GM19372 (cell line): Measurements from ENCODE around the gene HEXB.
A peak's percentile ranks its signal among the peaks of the same experiment; 100 is the strongest.

Source experiments
- ATAC-seq: cut with Tn5 transposase; IDR thresholded peaks from one replicate; pipeline ENCODE4 v1.9.1; 2021; ENCODE audit warnings: mild to moderate bottlenecking, low read depth, moderate library complexity; ENCODE audit not compliant: unreplicated experiment

HEXB gene

GRCh38 chr5:74684900-74685851 is at the start of gene HEXB:
TSS of gene HEXB (plus strand) at chr5:74685233. CDS start at chr5:74685261, 28 bp downstream.
- peak; percentile 87 for ATAC-seq

GRCh38 chr5:74636149-74636548 is 48.9 kb upstream of the HEXB start:
- ATAC-seq: no peak

GRCh38 chr5:74636552-74636951 is 48.5 kb upstream of the HEXB start:
- ATAC-seq: no peak

DNA sequence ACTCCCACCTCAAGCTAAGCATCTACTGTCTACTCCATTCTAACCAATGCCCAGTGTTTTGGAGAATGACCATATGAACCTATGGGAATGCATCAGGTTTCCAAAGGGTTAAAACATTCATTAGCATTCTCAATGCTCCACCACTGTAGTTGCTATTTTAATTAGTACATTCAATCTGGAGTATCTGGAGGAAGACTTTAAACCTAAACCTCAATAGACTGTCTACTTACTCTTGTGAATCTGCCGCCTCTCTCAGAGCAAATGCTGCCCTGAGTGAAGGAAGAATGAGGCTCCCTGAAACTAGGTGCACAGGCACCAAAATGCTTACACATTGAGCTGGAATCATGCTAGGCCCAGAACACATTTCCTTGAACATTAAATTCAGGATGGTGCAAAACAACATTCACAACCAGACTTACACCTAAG is 46.5 kb upstream of the HEXB start:
- ATAC-seq: no peak

DNA sequence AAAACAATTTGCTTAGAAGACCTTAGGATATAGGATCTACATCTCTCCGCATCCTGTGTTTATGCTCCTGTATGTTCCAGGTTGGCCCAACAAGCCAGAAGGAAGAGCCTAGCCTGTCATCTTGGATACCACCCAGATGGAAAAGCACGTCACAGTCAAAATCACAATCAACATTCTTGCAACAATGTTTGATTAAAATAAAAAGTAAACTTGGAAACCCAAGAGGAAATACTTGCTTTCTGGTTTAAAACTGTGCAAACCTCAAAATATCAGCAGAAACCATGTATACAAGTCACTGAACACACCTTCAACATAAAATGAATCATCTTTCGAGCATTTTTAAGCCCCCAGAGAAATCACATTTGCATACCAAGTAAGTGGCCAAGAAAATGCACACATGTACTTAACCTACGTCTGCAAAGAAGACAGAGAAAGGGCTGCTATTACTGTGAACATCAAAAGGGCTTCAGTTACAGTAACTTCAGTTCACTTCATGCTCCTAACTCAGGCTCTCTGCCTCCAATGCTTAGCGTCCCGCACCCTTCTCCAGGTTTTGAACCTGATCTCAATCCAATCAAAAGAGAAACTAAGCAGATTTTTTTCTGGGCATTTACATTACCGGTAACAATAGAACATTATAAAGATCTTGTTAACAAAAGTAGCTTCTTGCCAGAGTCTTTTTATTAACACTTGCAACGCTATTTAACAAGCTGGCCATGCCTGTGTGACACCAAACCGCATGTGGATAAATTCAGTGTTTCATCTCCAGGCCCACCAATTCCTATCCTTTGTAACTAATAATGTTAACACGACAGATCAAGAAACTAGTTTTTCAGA is 45.8 kb upstream of the HEXB start:
- ATAC-seq: no peak

GRCh38 chr5:74639807-74640449 is 45.1 kb upstream of the HEXB start:
- ATAC-seq: peak; percentile 17

DNA sequence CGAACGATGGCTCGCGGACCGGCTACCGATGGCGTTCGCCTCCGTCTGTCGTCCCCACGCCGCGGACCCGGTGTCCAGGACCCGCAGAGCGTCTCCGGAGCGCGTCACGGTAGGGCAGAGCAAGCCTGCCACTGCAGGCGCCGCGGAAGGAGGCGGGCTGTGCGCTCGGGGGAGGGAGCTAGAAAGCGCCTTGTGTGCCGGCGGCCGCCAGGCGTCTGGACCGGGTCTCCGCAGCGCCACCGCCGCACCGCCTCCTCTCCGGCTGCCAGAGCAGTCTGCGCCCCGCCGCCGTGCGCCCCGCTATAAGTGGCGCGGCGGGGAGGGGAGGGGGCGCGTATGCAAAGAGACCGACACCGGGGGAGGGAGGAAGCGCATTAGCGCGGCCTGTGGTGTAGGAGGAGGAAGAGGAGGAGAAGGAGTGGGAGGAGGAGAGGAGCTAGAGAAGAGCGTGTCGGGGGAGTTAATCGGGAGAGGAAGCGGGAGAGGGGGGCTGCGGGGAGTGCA is 44.5 kb upstream of the HEXB start, which contains the start of gene ENC1:
Gene ENC1 (minus strand): TSS at position 279 of the 504 bp plus-strand sequence. CDS start 4,243 bp downstream, outside the sequence.
- peak; percentile 66 for ATAC-seq

GRCh38 chr5:74640954-74641734 is 43.9 kb upstream of the HEXB start:
- peak; percentile 21 for ATAC-seq

GRCh38 chr5:74641735-74642542 is 43.1 kb upstream of the HEXB start:
- ATAC-seq: no peak

DNA sequence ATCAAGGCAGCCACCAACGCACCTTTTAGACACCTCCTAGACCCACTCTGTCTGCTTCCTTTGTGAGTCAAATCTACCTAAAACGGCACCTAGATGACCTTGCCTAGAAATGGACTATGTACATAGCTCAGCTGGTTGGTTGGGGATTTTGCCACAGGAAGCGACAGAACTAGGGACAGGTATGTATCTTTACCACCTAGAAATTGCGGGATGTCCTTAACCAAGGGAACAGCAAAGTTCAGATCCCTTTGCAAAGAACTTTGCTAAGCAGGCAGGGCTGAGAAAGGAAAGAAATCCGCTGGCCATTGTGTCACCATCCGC is 42.5 kb upstream of the HEXB start:
- no peak for ATAC-seq

- ATAC-seq: no peak
Observed at GRCh38 chr5:74643111-74643562, 41.9 kb upstream of the HEXB start.

GRCh38 chr5:74647096-74647495 is 37.9 kb upstream of the HEXB start:
- no peak for ATAC-seq

- ATAC-seq: peak; percentile 67
Observed at GRCh38 chr5:74648835-74649293, 36.2 kb upstream of the HEXB start.

- ATAC-seq: no peak
Observed at GRCh38 chr5:74649421-74649973, 35.5 kb upstream of the HEXB start.

DNA sequence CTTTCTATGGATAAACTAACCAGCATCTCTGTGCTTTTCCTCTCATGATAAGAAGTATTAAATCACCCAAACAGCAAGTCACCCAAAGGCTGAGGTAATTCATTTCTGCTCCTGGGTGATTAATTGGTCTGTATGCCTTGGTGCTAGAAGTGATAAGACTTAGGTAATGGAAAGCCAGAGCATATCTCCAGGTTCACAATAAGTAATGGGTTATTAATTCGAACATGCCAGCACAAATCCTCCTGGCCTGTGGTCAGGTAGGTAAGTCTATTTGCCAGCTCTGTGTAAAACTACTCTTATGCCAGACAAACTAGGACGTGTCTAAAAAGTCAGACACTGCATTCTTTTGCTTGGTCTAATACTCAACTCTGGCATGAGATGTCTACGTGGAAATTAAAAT is 33.3 kb upstream of the HEXB start:
- no peak for ATAC-seq

DNA sequence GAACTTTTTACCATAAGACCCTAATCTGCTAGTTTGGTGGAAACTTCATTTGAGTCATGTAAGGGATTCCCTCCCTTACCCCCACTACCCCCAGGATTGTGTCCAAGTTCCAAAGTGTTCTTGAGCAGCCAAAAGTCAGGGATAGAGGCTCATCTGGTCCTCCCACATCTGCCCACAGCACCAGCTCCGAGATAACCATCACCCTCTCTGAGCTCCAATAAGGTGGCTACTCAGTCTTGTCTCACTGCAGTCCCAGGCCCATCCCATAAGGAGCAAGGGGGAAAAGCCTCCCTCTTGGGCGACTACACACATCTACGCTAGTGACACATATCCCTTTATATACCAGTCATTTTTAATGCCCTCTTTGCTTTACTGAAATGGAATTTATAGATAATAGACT is 32.5 kb upstream of the HEXB start:
- no peak for ATAC-seq

DNA sequence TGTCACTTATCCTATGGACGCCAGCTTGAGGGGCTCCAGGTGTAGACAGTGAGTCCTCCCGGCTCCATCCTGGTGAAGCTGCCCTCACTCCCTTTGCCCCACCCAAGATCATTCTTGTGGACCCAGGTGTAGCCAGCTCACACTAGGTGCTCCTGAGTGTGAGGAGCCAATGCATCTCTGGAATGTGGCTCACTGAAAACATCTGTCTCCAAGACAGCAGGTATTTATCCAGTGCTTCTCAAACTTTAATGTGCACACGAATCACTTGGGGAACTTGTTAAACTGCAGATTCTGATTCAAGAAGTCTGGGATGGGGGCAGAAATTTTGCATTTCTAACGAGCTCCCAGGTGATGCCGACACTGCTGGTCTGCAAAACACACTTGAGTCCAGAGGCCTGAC is 31.0 kb upstream of the HEXB start:
- ATAC-seq: no peak

DNA sequence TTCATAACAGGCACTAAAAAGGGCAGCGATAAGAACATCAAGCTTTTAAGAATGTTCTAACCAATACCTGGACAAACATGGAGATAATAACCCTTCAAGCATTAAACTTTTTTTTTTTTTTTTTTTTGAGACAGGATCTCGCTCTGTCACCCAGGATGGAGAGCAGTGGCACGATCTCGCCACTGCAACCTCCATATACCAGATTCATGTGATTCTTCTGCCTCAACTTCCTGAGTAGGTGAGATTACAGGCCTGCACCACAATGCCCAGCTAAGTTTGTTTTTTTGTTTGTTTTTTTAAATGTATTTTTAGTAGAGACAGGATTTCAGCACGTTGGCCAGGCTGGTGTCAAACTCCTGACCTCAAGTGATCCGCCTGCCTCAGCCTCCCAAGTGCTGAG is 29.8 kb upstream of the HEXB start:
- ATAC-seq: no peak

GRCh38 chr5:74655716-74656115 is 29.3 kb upstream of the HEXB start:
- ATAC-seq: no peak
